ENCODE measurements around the gene CFAP141. TPM values are rescaled to one million over a fixed set of nuclear protein-coding genes. Genes with fewer than 3 reads are reported as not detected.
"Not testable (repeated sequence)": the region's sequence is repeated elsewhere in the genome, so short reads cannot be mapped to it uniquely, and the experiment has no call there.

Gene CFAP141
- total and polyA plus RNA-seq, 4 experiments from 2014 or later: not detected

DNA sequence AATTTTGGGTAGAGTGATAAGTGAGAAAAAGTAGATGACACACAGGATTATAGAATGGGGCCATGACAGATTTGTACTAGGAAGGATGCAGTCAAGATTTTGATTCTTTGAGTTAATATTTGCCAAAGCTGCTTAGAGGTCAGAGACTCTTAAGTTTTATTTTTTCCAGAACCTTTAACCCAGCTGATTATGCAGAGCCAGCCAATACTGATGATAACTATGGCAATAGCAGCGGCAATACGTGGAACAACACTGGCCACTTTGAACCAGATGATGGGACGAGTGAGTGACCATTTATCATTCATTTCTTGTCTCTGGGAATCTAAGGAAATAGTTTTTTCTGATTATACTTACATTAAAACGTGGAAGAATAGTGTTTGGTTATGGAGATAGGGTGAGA is 30.7 kb upstream of the CFAP141 start:
- H3K27ac ChIP-seq (ENCODE audit: low read depth, low read length): no peak overlapping the region
- Mint-ChIP-seq H3K36me3 (peaks cover 53 to 79% of the 10 kb centered on the region in 2 donors), H3K4me1 (peaks cover 18 to 23% (median 19%) of the 10 kb centered on the region in 4 donors), H3K27me3 (no peaks in the 10 kb centered on the region), H3K4me3 (no peak overlapping the region), H3K27ac (peak overlapping the region in 1 of 7 donors; percentile 55), H3K9me3 (no peaks in the 10 kb centered on the region)
- no peak for DNase-seq
- ChIA-PET POLR2A (ENCODE audit: partially characterized antibody) (no interaction called here), CTCF (ENCODE audit: partially characterized antibody) (no interaction called here)
- peaks cover 61% of the 10 kb centered on the region for H3K36me3 ChIP-seq (ENCODE audit: insufficient read depth, low read length)
- no peak overlapping the region for H3K4me3 ChIP-seq (ENCODE audit: low read length in 2 of 2)
- H3K4me1 ChIP-seq (ENCODE audit: insufficient read depth, low read length): peaks cover 13% of the 10 kb centered on the region
- H3K9me3 ChIP-seq (ENCODE audit: control insufficient read depth in 1 of 2, low read length in 2 of 2): no peaks in the 10 kb centered on the region
- intact Hi-C loops (cut with micrococcal nuclease): no loop called here
- no peaks in the 10 kb centered on the region for H3K27me3 ChIP-seq (ENCODE audit: insufficient read depth, low read length)

GRCh38 chr1:154233127-154233526 is 27.0 kb upstream of the CFAP141 start:
- intact Hi-C loops (cut with micrococcal nuclease): not testable (repeated sequence)
- peak overlapping the region in 2 of 7 donors; percentile 13 to 65 for H3K27ac Mint-ChIP-seq

DNA sequence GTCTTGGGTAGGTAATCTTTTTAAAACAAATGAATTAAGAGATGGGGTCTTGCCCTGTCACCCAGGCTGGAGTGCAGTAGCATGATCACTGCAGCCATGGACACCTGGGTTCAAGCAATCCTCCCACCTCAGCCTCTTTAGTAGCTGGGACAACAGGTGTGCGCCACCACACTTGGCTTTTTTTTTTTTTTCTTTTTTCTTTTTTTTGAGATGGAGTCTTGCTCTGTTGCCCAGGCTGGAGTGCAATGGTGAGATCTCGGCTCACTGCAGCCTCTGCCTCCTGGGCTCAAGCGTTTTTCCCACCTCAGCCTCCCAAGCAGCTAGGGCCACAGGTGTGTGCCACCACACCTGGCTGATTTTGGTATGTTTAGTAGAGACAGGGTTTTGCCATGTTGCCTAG is 25.0 kb upstream of the CFAP141 start:
- H3K27ac Mint-ChIP-seq; H3K27me3 ChIP-seq (ENCODE audit: insufficient read depth, low read length); H3K27me3 Mint-ChIP-seq; H3K4me3 ChIP-seq (ENCODE audit: low read length in 2 of 2); H3K4me3 Mint-ChIP-seq; intact Hi-C loops (cut with micrococcal nuclease); H3K9me3 ChIP-seq (ENCODE audit: control insufficient read depth in 1 of 2, low read length in 2 of 2); H3K27ac ChIP-seq (ENCODE audit: low read depth, low read length); DNase-seq; H3K4me1 ChIP-seq (ENCODE audit: insufficient read depth, low read length); H3K9me3 Mint-ChIP-seq: not testable (repeated sequence)
- Mint-ChIP-seq H3K36me3 (peaks cover 47 to 77% of the 10 kb centered on the region in 2 donors), H3K4me1 (peaks cover 4 to 16% (median 12%) of the 10 kb centered on the region in 4 donors)
- ChIA-PET CTCF (ENCODE audit: partially characterized antibody) (interaction anchor here (1.0 kb wide), 2 partner anchors 11 to 104 kb away, joined by 3 read pairs; a partner anchor contains a TSS), POLR2A (ENCODE audit: partially characterized antibody) (interaction anchor here (1.6 kb wide), 1 partner anchor 40 kb away, joined by 3 read pairs; no protein-coding TSS in a partner anchor)
- H3K36me3 ChIP-seq (ENCODE audit: insufficient read depth, low read length): peaks cover 66% of the 10 kb centered on the region

More at GRCh38 chr1:154233127-154233526, 27.0 kb upstream of the CFAP141 start:
- H3K4me3 ChIP-seq (ENCODE audit: low read length in 2 of 2); H3K9me3 ChIP-seq (ENCODE audit: control insufficient read depth in 1 of 2, low read length in 2 of 2); CTCF ChIA-PET (ENCODE audit: partially characterized antibody); H3K4me1 Mint-ChIP-seq; POLR2A ChIA-PET (ENCODE audit: partially characterized antibody); H3K4me3 Mint-ChIP-seq; H3K9me3 Mint-ChIP-seq; H3K27me3 Mint-ChIP-seq; DNase-seq; H3K4me1 ChIP-seq (ENCODE audit: insufficient read depth, low read length); H3K27me3 ChIP-seq (ENCODE audit: insufficient read depth, low read length); H3K27ac ChIP-seq (ENCODE audit: low read depth, low read length): not testable (repeated sequence)
- peaks cover 70% of the 10 kb centered on the region for H3K36me3 ChIP-seq (ENCODE audit: insufficient read depth, low read length)
- peaks cover 55 to 79% of the 10 kb centered on the region in 2 donors for H3K36me3 Mint-ChIP-seq

- H3K9me3 ChIP-seq (ENCODE audit: control insufficient read depth in 1 of 2, low read length in 2 of 2): no peaks in the 10 kb centered on the region
- ChIA-PET POLR2A (ENCODE audit: partially characterized antibody) (interaction anchor here (1.4 kb wide), 1 partner anchor 11 kb away, joined by 3 read pairs; no protein-coding TSS in a partner anchor), CTCF (ENCODE audit: partially characterized antibody) (no interaction called here)
- H3K4me1 ChIP-seq (ENCODE audit: insufficient read depth, low read length): peaks cover 50% of the 10 kb centered on the region
- peaks cover 0 to 1% (median 0%) of the 10 kb centered on the region in 8 donors for H3K9me3 Mint-ChIP-seq
- H3K27ac Mint-ChIP-seq: peak overlapping the region in 6 of 7 donors; percentile 16 to 84 (median 60)
- peak overlapping the region in 1 of 8 donors; percentile 9 for H3K4me3 Mint-ChIP-seq
- no peaks in the 10 kb centered on the region for H3K27me3 Mint-ChIP-seq
- H3K36me3 Mint-ChIP-seq: peaks cover 23 to 53% of the 10 kb centered on the region in 2 donors
- no peak overlapping the region for H3K4me3 ChIP-seq (ENCODE audit: low read length in 2 of 2)
- H3K27me3 ChIP-seq (ENCODE audit: insufficient read depth, low read length): no peaks in the 10 kb centered on the region
- peaks cover 44 to 60% (median 50%) of the 10 kb centered on the region in 4 donors for H3K4me1 Mint-ChIP-seq
- H3K27ac ChIP-seq (ENCODE audit: low read depth, low read length): no peak overlapping the region
- DNase-seq: no peak
- peaks cover 42% of the 10 kb centered on the region for H3K36me3 ChIP-seq (ENCODE audit: insufficient read depth, low read length)
- intact Hi-C loops (cut with micrococcal nuclease): no loop called here
Observed at GRCh38 chr1:154225370-154225769, 19.2 kb upstream of the CFAP141 start.

DNA sequence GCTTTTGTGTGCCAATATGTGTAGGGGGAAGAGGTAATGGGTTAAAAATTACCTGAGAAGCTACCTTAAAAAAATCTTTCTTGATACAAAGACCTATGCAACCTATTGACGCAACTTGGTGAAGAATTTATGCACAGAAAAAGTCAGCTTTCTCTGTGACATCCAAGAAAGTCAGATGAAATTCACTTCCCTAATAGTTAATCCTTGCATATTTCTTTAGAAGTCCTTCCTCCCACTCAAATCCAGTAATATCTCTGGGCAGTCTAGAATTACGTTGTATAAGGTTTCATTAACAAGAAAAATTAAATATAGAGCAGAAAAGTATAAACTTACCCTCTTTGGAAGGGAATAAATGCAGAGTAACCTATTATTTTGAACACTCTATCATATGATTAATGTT is 17.5 kb upstream of the CFAP141 start:
- Mint-ChIP-seq H3K4me3 (peak overlapping the region in 4 of 8 donors; percentile 32 to 99 (median 96)), H3K27ac (peak overlapping the region in 6 of 7 donors; percentile 38 to 99 (median 90)), H3K36me3 (peaks cover 21 to 57% of the 10 kb centered on the region in 2 donors), H3K27me3 (no peaks in the 10 kb centered on the region), H3K9me3 (peaks cover 0 to 1% (median 0%) of the 10 kb centered on the region in 8 donors), H3K4me1 (peaks cover 54 to 75% (median 64%) of the 10 kb centered on the region in 4 donors)
- no peaks in the 10 kb centered on the region for H3K9me3 ChIP-seq (ENCODE audit: control insufficient read depth in 1 of 2, low read length in 2 of 2)
- no peak for DNase-seq
- intact Hi-C loops (cut with micrococcal nuclease): no loop called here
- peaks cover 62% of the 10 kb centered on the region for H3K4me1 ChIP-seq (ENCODE audit: insufficient read depth, low read length)
- ChIA-PET POLR2A (ENCODE audit: partially characterized antibody) (interaction anchor here (0.7 to 1.5 kb wide), 2 partner anchors 18 to 92 kb away, joined by 3 to 5 read pairs; no protein-coding TSS in a partner anchor), CTCF (ENCODE audit: partially characterized antibody) (interaction anchor here (0.5 to 0.7 kb wide), 2 partner anchors 80 to 111 kb away, joined by 3 read pairs; no protein-coding TSS in a partner anchor)
- peak overlapping the region; percentile 19 for H3K27ac ChIP-seq (ENCODE audit: low read depth, low read length)
- H3K27me3 ChIP-seq (ENCODE audit: insufficient read depth, low read length): no peaks in the 10 kb centered on the region
- peaks cover 30% of the 10 kb centered on the region for H3K36me3 ChIP-seq (ENCODE audit: insufficient read depth, low read length)
- no peak overlapping the region for H3K4me3 ChIP-seq (ENCODE audit: low read length in 2 of 2)

- H3K27me3 Mint-ChIP-seq: no peaks in the 10 kb centered on the region
- intact Hi-C loops (cut with micrococcal nuclease): no loop called here
- Histone ChIP-seq H3K27me3 (ENCODE audit: insufficient read depth, low read length) (no peaks in the 10 kb centered on the region), H3K9me3 (ENCODE audit: control insufficient read depth in 1 of 2, low read length in 2 of 2) (no peaks in the 10 kb centered on the region), H3K36me3 (ENCODE audit: insufficient read depth, low read length) (peaks cover 32% of the 10 kb centered on the region), H3K4me3 (ENCODE audit: low read length in 2 of 2) (no peak overlapping the region), H3K4me1 (ENCODE audit: insufficient read depth, low read length) (peaks cover 69% of the 10 kb centered on the region), H3K27ac (ENCODE audit: low read depth, low read length) (no peak overlapping the region)
- peak overlapping the region; percentile 15 to 99 (median 90) for H3K27ac Mint-ChIP-seq
- no peak for DNase-seq
- H3K4me3 Mint-ChIP-seq: peak overlapping the region; percentile 48 to 99 (median 67)
- ChIA-PET POLR2A (ENCODE audit: partially characterized antibody) (interaction anchor here (0.6 to 1.8 kb wide), 6 partner anchors 18 to 232 kb away, joined by 3 to 5 read pairs (median 3); partner anchors contain the start of gene HAX1), CTCF (ENCODE audit: partially characterized antibody) (interaction anchor here (0.5 to 2.3 kb wide), 4 partner anchors 24 to 113 kb away, joined by 3 to 6 read pairs (median 5); no protein-coding TSS in a partner anchor)
- H3K9me3 Mint-ChIP-seq: peaks cover 0 to 1% (median 0%) of the 10 kb centered on the region in 8 donors
- peaks cover 22 to 58% of the 10 kb centered on the region in 2 donors for H3K36me3 Mint-ChIP-seq
- peaks cover 58 to 82% (median 70%) of the 10 kb centered on the region in 4 donors for H3K4me1 Mint-ChIP-seq
Observed at GRCh38 chr1:154222918-154223317, 16.8 kb upstream of the CFAP141 start.

- peaks cover 73% of the 10 kb centered on the region for H3K4me1 ChIP-seq (ENCODE audit: insufficient read depth, low read length)
- ChIA-PET POLR2A (ENCODE audit: partially characterized antibody) (interaction anchor here (0.6 to 1.8 kb wide), 6 partner anchors 19 to 231 kb away, joined by 3 to 5 read pairs (median 3); partner anchors contain the start of gene HAX1), CTCF (ENCODE audit: partially characterized antibody) (interaction anchor here (0.9 to 2.3 kb wide), 3 partner anchors 23 to 113 kb away, joined by 4 to 6 read pairs (median 6); no protein-coding TSS in a partner anchor)
- H3K4me1 Mint-ChIP-seq: peaks cover 59 to 86% (median 73%) of the 10 kb centered on the region in 4 donors
- peak overlapping the region; percentile 89 to 99 (median 98) for H3K27ac Mint-ChIP-seq
- H3K36me3 Mint-ChIP-seq: peaks cover 21 to 58% of the 10 kb centered on the region in 2 donors
- peak overlapping the region; percentile 97 for H3K27ac ChIP-seq (ENCODE audit: low read depth, low read length)
- peaks cover 32% of the 10 kb centered on the region for H3K36me3 ChIP-seq (ENCODE audit: insufficient read depth, low read length)
- H3K9me3 ChIP-seq (ENCODE audit: control insufficient read depth in 1 of 2, low read length in 2 of 2): no peaks in the 10 kb centered on the region
- intact Hi-C loops (cut with micrococcal nuclease): no loop called here
- H3K9me3 Mint-ChIP-seq: peaks cover 0 to 4% (median 0%) of the 10 kb centered on the region in 8 donors
- H3K27me3 ChIP-seq (ENCODE audit: insufficient read depth, low read length): no peaks in the 10 kb centered on the region
- no peaks in the 10 kb centered on the region for H3K27me3 Mint-ChIP-seq
- DNase-seq: no peak
- H3K4me3 Mint-ChIP-seq: peak overlapping the region; percentile 92 to 100 (median 97)
- peak overlapping the region in 1 of 2 donors; percentile 99 for H3K4me3 ChIP-seq (ENCODE audit: low read length in 2 of 2)
Observed at GRCh38 chr1:154222518-154222917, 16.4 kb upstream of the CFAP141 start.
